Mesodermal cell (in vitro differentiated cells): ENCODE measurements around the gene CARD11.

Source experiments
- H3K27ac ChIP-seq: 2 replicates; pipeline ENCODE4 v1.7.0; 2013; ENCODE audit warnings: mild to moderate bottlenecking, low read depth, low read length, moderate library complexity; ENCODE audit not compliant: severe bottlenecking
- H3K36me3 ChIP-seq: 2 replicates; pipeline ENCODE4 v1.7.1; 2013; ENCODE audit warnings: mild to moderate bottlenecking, low read length, moderate library complexity; ENCODE audit not compliant: control insufficient read depth, insufficient read depth
- H3K4me1 ChIP-seq: one replicate; pipeline ENCODE4 v1.7.1; 2013; ENCODE audit warnings: mild to moderate bottlenecking, low read length; ENCODE audit not compliant: insufficient read depth, control insufficient read depth, poor library complexity, severe bottlenecking
- H3K4me3 ChIP-seq: 2 replicates; pipeline ENCODE4 v1.7.0; 2013; ENCODE audit warnings: low read length, control low read depth, mild to moderate bottlenecking; ENCODE audit not compliant: insufficient read depth, poor library complexity, severe bottlenecking; ENCODE audit errors: extremely low read depth
- H3K9me3 ChIP-seq: 2 replicates; pipeline ENCODE4 v1.7.1; 2013; ENCODE audit warnings: mild to moderate bottlenecking, low read length, moderate library complexity; ENCODE audit not compliant: control insufficient read depth
- WGBS, 2 experiments: methylation state at CpG; one replicate each; pipeline ENCODE4 v1.1.5; 2013; ENCODE audit warnings: missing lambda C conversion rate in 2 of 2; ENCODE audit not compliant: insufficient coverage in 2 of 2; 5-methylcytosine and 5-hydroxymethylcytosine counted together

CARD11 gene

DNA sequence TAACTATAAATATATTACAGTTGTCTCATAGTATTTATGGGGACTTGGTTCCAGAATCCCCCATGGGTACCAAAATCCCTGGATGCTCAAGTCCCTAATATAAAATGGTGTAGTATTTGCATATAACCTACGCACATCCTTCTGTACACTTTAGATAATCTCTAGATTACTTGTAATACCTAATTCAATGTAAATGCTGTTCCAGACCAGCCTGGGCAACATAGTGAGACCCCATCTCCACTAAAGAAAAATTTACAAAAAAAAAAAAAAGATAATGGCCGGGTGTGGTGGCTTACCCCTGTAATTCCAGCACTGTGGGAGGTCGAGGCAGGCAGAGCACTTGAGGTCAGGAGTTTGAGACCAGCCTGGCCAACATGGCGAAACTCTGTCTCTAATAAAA lies 182.2 kb downstream of the CARD11 start:
- Histone ChIP-seq H3K36me3 (no peaks in the 10 kb centered on the region), H3K4me3 (no peak overlapping the region), H3K9me3 (no peaks in the 10 kb centered on the region), H3K27ac (no peak overlapping the region), H3K4me1 (peaks cover 24% of the 10 kb centered on the region)
- WGBS, 2 experiments, result 94% methylated on average over 2 of the region's 4 CpGs; no CpG with 5 or more reads in 1 of the 2 experiments

DNA sequence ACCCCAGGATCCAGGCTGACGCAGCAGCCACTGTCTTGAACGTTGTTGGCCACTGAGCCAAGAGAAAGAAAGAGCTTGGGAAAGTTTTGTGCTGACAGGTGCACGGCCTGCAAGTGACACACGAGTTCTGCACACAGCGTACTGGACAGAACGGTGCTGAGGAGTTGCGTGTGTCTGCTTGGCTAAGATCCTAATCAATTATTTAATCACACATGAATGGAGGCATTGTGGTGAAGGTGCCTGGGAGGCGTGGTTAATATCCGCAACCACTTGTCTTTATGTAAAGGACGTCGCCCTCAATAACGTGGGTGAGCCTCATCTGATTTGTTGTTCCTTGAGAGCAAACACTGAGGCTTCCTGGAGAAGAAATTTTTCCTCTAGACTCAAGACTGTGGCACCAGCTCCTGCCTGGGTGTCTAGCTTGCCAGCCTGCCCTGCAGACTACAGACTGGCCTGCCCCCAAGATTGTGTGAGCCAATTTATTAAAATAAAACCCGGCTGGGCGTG lies 183.0 kb downstream of the CARD11 start:
- H3K9me3 ChIP-seq, result no peaks in the 10 kb centered on the region
- no peak overlapping the region for H3K27ac ChIP-seq
- no peaks in the 10 kb centered on the region for H3K36me3 ChIP-seq
- peaks cover 24% of the 10 kb centered on the region for H3K4me1 ChIP-seq
- no peak overlapping the region for H3K4me3 ChIP-seq
- WGBS, 2 experiments, result 88 to 92% methylated on average over 7 to 9 of the region's 14 CpGs

DNA sequence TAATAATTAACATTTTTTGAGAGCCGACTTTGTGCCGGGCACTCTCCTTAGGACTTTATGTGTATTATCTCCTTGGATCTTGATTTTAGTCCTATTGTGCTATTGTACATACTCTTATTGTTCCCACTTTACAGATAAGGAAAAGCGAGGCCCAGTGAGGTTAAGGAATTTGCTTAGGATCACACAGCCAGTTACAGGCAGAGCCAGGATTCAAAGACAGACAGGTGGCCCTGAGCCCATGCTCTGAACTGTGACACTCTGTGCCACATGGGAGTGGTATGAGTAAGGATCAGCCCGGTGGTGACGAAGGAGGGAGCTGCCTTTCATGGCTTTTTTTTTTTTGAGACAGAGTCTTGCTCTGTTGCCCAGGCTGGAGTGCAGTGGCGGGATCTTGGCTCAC lies 183.7 kb downstream of the CARD11 start:
- 92 to 100% methylated on average over 1 to 4 of the region's 6 CpGs for WGBS, 2 experiments
- Histone ChIP-seq H3K9me3 (no peaks in the 10 kb centered on the region), H3K4me1 (peaks cover 24% of the 10 kb centered on the region), H3K36me3 (no peaks in the 10 kb centered on the region), H3K27ac (no peak overlapping the region), H3K4me3 (no peak overlapping the region)

DNA sequence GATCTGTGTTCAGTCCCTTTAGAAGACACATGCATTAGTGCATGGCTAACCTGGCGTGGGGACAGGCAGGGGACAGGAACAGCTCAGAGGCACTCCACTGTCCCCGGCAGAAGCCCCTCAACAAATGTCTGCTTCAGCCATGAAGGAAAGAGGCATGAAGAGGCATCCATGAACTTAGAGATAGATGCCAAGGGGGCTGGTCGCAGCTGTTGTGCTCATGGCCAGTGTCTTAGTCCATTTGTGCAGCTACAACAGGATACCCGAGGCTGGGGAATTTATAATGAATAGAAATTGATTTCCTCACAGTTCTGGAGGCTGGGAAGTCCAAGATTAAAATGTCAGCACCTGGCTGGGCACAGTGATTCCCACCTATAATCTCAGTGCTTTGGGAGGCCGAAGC lies 185.0 kb downstream of the CARD11 start:
- Histone ChIP-seq H3K36me3 (no peaks in the 10 kb centered on the region), H3K9me3 (no peaks in the 10 kb centered on the region), H3K27ac (no peak overlapping the region), H3K4me3 (no peak overlapping the region), H3K4me1 (peaks cover 11% of the 10 kb centered on the region)
- 87 to 91% methylated on average over 4 of the region's 5 CpGs for WGBS, 2 experiments

DNA sequence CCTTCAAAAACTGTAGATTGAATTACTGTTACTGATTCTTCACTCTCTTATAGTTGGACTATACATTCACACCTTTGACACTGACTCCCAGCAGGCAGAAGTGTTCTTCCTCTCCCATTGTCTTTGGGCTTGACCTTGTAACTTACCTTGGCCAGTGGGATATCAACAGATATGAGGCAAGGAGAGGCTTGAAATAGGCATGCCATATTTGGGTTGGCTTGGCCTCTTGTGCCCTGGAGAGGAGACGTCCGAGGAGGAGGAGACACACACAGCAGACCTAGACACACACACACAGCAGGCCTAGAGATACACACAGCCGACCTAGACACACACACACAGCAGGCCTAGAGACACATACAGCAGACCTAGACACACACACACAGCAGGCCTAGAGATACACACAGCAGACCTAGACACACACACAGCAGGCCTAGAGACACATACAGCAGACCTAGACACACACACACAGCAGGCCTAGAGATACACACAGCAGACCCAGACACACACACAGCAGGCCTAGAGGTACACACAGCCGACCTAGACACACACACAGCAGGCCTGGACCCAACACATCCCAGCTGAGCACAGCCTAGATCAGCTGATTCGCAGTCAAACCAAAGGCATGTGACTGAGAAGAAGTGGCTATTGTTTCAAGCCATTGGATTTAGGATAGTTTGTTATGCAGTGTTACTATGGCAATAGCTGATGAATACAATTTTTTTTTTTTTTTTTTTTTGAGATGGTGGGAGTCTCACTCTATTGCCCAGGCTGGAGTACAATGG lies 187.1 kb downstream of the CARD11 start:
- 71 to 90% methylated on average over 1 to 2 of the region's 5 CpGs for WGBS, 2 experiments
- H3K27ac ChIP-seq, result no peak overlapping the region
- no peaks in the 10 kb centered on the region for H3K4me1 ChIP-seq
- no peaks in the 10 kb centered on the region for H3K9me3 ChIP-seq
- H3K36me3 ChIP-seq, result no peaks in the 10 kb centered on the region
- H3K4me3 ChIP-seq, result no peak overlapping the region
